ENCODE measurements around the gene NPAS1.
"Not testable (repeated sequence)": the region's sequence is repeated elsewhere in the genome, so short reads cannot be mapped to it uniquely, and the experiment has no call there.

The NPAS1 gene

GRCh38 chr19:46992699-46993535 lies 26.7 kb upstream of the NPAS1 start:
- DNase-seq, result no peak

- DNase-seq, result no peak
Observed at GRCh38 chr19:46993622-46994021, 26.0 kb upstream of the NPAS1 start.

- DNase-seq, result no peak
Observed at GRCh38 chr19:46994141-46994686, 25.4 kb upstream of the NPAS1 start.

DNA sequence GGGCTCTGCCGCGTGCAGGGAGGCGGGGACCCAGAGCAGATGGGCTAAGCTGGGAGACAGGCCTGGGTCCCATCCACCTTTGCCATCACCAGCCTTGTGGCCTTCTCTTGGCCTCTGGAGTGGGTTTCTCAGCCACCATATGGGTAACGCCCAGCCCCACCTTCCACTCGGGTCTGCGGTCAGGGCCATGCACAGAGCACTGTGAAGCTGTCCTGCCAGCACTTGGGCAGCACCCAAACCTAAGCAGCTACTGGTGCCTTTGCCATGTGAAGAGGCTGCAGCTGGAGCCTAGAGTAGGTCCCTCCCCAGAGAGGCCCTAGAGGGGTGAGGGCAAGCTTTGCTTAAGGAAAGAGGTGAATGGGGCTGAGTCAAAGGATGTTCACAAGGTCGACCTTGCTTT lies 24.1 kb upstream of the NPAS1 start:
- DNase-seq, result no peak

DNA sequence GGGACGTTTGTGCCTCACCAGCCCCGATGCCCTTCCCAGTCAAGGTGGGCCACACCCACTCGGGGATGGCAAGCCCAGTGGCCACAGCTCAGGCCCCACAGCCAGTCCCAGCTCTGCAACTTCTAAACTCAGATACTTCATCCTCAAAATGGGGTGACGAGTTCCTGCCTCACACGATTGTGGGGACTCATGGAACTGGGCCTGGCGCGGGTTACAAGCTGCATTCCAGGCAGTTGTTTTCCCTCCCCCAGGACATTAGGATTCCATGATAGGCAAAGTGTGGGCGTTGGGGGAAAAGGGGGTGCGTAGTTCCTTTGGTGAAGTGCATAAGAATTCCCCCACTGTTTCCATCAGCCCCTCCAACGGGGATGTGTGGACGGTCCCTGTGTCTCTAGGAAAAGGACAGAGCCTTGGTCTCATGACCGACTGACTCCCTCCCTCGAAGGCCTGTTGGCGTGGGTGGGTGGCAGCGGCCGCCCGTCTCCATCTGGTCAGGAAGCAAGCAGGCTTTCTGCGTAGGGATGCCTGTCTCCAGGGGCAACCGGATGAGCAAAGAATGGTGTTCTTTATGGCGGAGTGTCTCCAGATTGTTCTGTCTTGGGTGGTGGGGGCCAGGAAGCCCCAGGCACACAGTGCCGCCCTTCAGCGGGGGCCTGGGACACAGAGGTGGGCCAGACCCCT lies 21.1 kb upstream of the NPAS1 start:
- no peak for DNase-seq

- DNase-seq, result no peak
Observed at GRCh38 chr19:46999377-46999776, 20.3 kb upstream of the NPAS1 start.

GRCh38 chr19:46999878-47000277 lies 19.8 kb upstream of the NPAS1 start:
- no peak for DNase-seq

GRCh38 chr19:47000373-47000772 lies 19.3 kb upstream of the NPAS1 start:
- no peak for DNase-seq

- no peak for DNase-seq
Observed at GRCh38 chr19:47001584-47001983, 18.1 kb upstream of the NPAS1 start.

- DNase-seq, result no peak
Observed at GRCh38 chr19:47002106-47002766, 17.4 kb upstream of the NPAS1 start.

DNA sequence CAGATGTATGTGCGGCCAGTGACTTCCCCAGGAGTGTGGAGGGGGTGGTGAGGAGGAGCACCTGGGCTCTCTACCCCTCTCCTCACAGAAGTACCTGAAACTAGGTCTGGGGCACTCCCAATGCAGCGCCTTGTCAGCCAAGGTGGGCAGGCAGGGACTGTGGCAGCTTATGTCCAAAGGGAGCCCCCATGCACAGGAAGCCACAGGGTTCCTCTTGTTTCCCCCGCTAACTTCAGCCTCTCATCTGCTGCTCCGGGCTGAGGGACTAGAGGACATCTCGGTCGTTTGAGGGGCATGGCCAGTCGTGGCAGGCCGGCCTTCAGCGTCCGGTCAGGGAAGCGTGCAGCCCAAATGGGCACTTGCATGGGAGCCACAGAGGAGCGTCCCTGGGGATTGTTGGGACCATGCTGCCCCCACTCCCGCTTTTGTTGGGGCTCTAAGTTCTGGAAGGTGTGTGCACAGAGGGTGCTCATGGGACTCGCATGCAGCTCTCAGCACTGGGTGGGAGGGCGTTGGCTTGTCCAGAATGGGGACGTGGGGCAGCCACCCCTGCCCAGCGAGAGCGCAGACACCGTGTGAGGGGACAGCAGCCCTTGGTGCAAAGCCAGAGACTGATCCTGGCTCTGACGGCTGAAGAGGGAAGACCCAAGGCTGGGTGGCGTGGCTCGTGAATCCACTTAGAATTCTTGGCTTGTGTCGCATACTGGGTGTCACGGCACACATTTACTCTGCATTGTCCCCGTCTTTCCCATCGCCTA lies 16.6 kb upstream of the NPAS1 start:
- DNase-seq, result no peak

GRCh38 chr19:47003611-47004465 lies 15.8 kb upstream of the NPAS1 start:
- no peak for DNase-seq

DNA sequence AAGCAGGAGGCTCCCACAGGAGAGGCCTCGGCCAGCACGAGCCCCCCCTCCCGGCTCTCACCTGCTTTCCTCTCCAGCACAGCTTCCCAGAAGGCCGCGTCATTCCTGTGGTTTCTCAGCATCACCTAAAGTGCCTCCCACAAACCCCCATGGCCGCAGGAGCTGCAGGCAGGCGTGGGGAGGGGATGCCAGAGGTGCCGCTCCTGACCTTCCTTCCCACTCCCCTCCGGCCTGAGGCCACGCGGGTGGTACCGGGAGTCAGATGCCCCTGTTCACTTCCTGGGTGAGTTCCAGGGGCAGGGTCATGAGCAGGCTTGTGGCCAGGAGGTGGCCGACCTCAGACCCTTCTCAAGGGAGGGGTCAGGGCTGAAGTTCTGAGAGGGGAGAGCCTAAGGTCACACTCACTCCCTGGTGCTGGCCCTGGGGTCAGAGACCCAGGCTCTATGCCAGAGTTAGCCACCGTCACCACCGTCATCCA lies 14.4 kb upstream of the NPAS1 start:
- no peak for DNase-seq

- peak; percentile 35 for DNase-seq
Observed at GRCh38 chr19:47005873-47006272, 13.8 kb upstream of the NPAS1 start.

- no peak for DNase-seq
Observed at GRCh38 chr19:47006496-47006895, 13.1 kb upstream of the NPAS1 start.

DNA sequence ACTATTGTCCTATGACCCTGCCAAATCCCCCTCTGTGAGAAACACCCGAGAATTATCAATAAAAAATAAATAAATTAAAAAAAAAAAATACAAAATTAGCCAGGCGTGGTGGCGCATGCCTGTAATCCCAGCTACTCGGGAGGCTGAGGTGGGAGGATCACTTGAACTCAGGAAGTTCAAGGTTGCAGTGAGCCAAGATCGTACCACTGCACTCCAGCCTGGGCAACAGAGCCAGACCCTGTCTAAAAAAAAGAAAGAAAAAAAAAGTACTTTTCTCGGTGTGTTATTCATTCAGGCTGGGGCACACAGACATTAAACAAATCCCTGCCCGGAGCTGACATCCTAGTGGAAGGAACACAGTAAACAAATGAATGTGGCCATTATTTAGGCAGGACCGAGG lies 9.1 kb upstream of the NPAS1 start:
- not testable (repeated sequence) for DNase-seq

GRCh38 chr19:47012617-47013016 lies 7.0 kb upstream of the NPAS1 start:
- no peak for DNase-seq

DNA sequence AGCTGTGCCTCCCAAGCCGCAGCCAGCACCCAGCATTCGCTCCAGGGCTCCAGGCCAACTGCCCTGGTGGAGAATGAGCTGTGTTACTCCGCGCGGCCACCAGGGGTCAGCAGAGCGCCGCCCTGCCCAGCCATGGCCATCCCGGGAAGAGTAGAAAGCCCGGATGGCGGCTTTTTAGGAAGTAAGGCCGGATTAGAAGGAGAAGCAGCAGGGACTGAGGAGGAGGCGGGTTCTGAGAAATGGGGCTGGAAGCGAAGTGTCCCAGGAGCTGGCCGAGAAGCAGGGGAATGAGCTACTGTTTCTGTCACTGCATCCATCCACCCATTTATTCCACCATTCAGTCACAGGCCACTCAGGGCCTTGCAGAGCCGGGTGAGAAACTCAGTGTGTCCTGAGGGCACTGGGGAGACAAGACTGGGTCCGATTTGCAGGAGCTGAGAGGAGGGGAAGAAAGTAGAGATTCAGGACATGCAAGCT lies 6.6 kb upstream of the NPAS1 start:
- DNase-seq, result peak; percentile 57

DNA sequence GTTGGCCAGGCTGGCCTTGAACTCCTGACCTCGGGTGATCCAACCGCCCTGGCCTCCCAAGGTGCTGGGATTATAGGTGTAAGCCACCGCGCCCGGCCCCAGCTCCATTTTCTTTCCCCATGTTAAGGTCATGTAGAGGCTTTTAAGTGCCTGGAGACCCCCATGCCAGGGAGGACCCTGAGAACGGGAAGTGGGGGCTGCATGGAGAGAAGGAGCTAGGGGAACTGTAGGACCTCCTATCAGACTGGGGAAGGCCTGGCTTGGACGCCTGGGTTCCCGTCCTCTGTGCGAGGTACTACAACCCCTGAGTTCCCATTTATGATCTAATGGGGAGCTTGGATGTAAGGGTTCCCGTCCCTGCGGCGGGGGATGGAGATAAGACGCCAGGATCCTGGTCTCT lies 714 bp upstream of the NPAS1 start:
- no peak for DNase-seq

DNA sequence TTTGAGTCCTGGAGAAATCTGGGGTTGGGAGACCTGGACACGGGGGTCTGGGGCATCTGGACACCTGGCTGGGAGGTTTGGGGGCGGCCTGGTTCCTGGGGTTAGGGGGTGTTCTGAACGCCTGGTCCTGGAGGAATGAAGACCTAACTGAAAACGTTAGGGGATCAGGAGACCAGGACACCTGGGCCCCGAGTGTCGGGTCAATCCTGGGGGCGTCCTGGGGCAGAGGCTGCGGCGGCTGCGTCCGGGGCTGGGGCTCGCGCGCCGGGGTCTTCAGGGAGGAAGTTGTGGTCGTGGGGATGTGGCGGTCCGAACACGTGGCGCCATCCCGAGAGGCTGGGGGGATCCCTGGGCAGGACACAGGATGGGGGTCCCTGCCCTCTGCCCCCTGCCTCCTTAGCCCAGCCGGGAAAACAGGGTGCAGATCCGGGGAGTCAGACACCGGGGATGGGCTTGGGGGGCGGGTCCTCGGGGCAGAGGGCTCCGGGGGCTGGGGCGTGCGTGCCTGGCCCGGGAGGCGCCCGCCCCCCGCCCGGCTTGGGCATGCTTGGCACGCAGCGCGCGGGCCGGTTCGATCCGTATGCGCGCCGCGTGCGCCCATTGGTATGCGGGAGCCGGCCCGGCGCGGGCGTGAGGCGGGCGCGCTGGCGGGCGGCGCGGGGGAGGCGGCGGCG lies 632 bp downstream of the NPAS1 start:
- DNase-seq, result no peak

GRCh38 chr19:47020992-47021496 lies 1.4 kb downstream of the NPAS1 start:
- DNase-seq, result no peak
